Natural killer cell (primary cell): Measurements from ENCODE around the gene STAB2. TPM values are rescaled to one million over a fixed set of nuclear protein-coding genes. Genes with fewer than 3 reads are reported as not detected.

ENCODE experiments used
- ATAC-seq, 3 donors: fragments of 150-1000 bp in 2 of 3; fragments of 200-7000 bp in 1 of 3; cut with Tn5 transposase; 1 replicate in 1 of 3; 2 replicates in 2 of 3; pipeline ENCODE4 v1.10.0; 2021; ENCODE audit warnings: mild to moderate bottlenecking in 2 of 3, moderate library complexity in 2 of 3
- DNase-seq, 2 donors: peaks; one replicate each; pipeline versions ENCODE4 v3.0.0 to v3.0.0-alpha.2; 2013 to 2021; ENCODE audit warnings: mixed read lengths in 1 of 2
- H3K27ac ChIP-seq: one replicate; pipeline ENCODE4 v1.5.1; 2013; ENCODE audit warnings: mild to moderate bottlenecking, low read length
- H3K27me3 ChIP-seq: one replicate; pipeline ENCODE4 v1.6.1; 2013; ENCODE audit warnings: low read length; ENCODE audit not compliant: control insufficient read depth, insufficient read depth
- H3K36me3 ChIP-seq: one replicate; pipeline ENCODE4 v1.6.1; 2013; ENCODE audit warnings: low read length; ENCODE audit not compliant: control insufficient read depth, insufficient read depth
- H3K4me1 ChIP-seq: one replicate; pipeline ENCODE4 v1.6.1; 2013; ENCODE audit warnings: low read length; ENCODE audit not compliant: control insufficient read depth, insufficient read depth
- H3K4me3 ChIP-seq: one replicate; pipeline ENCODE4 v1.5.1; 2013; ENCODE audit warnings: low read length
- H3K9me3 ChIP-seq: one replicate; pipeline ENCODE4 v1.6.1; 2013; ENCODE audit warnings: low read length; ENCODE audit not compliant: control insufficient read depth, insufficient read depth
- H3K27ac Mint-ChIP-seq, 2 donors: one replicate each; pipeline ENCODE4 v1.8.0; 2022; ENCODE audit warnings: mild to moderate bottlenecking in 2 of 2, mixed read lengths in 2 of 2, moderate library complexity in 1 of 2
- H3K27me3 Mint-ChIP-seq, 2 donors: one replicate each; pipeline ENCODE4 v1.8.0; 2022; ENCODE audit warnings: low read depth in 2 of 2, mixed read lengths in 2 of 2
- H3K36me3 Mint-ChIP-seq: one replicate; pipeline ENCODE4 v1.8.0; 2022; ENCODE audit warnings: mixed read lengths
- H3K4me1 Mint-ChIP-seq, 2 donors: one replicate each; pipeline ENCODE4 v1.8.0; 2022; ENCODE audit warnings: mixed read lengths in 2 of 2
- H3K4me3 Mint-ChIP-seq: one replicate; pipeline ENCODE4 v1.8.0; 2022; ENCODE audit warnings: mild to moderate bottlenecking, moderate library complexity, mixed read lengths
- H3K9me3 Mint-ChIP-seq, 2 donors: one replicate each; pipeline ENCODE4 v1.8.0; 2022; ENCODE audit warnings: mixed read lengths in 2 of 2
- WGBS: methylation state at CpG from one replicate; pipeline ENCODE4 v1.1.7; 2013; ENCODE audit warnings: missing lambda C conversion rate; ENCODE audit not compliant: insufficient coverage; 5-methylcytosine and 5-hydroxymethylcytosine counted together
- intact Hi-C: fragments of 100-400 bp; cut with micrococcal nuclease; formaldehyde crosslinking; loops from one replicate; pipeline ENCODE4 v1.14.2; 2022
- total RNA-seq, 4 donors: library from RNA; stranded (reverse); fragments of 120-200 nt in 1 of 4; gene quantifications; one replicate each; pipeline versions ENCODE4 v1.2.3 to v1.2.4, GENCODE V29; 2013 to 2022
- TF ChIP-seq, protein P1 (sequence below): fragments of 200-600 bp; IDR thresholded peaks from one replicate; pipeline ENCODE4 v1.8.0; 2022; ENCODE audit warnings: antibody characterized with exemption

STAB2 gene
- total RNA-seq, 3 donors from 2014 or later (not counting 1 experiment from before 2014, with no cell fraction given), result not detected

GRCh38 chr12:103586132-103586531 is 941 bp upstream of the STAB2 start:
- Mint-ChIP-seq H3K4me3 (no peak overlapping the region), H3K36me3 (no peaks in the 10 kb centered on the region), H3K9me3 (no peaks in the 10 kb centered on the region), H3K27me3 (peaks cover 5 to 7% of the 10 kb centered on the region in 2 donors), H3K4me1 (no peaks in the 10 kb centered on the region), H3K27ac (no peak overlapping the region)
- ATAC-seq, result no peak
- no peaks in the 10 kb centered on the region for H3K27me3 ChIP-seq
- H3K27ac ChIP-seq, result no peak overlapping the region
- TF ChIP-seq, protein P1, sequence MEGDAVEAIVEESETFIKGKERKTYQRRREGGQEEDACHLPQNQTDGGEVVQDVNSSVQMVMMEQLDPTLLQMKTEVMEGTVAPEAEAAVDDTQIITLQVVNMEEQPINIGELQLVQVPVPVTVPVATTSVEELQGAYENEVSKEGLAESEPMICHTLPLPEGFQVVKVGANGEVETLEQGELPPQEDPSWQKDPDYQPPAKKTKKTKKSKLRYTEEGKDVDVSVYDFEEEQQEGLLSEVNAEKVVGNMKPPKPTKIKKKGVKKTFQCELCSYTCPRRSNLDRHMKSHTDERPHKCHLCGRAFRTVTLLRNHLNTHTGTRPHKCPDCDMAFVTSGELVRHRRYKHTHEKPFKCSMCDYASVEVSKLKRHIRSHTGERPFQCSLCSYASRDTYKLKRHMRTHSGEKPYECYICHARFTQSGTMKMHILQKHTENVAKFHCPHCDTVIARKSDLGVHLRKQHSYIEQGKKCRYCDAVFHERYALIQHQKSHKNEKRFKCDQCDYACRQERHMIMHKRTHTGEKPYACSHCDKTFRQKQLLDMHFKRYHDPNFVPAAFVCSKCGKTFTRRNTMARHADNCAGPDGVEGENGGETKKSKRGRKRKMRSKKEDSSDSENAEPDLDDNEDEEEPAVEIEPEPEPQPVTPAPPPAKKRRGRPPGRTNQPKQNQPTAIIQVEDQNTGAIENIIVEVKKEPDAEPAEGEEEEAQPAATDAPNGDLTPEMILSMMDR, result no peak
- H3K36me3 ChIP-seq, result no peaks in the 10 kb centered on the region
- no peak for DNase-seq
- no peaks in the 10 kb centered on the region for H3K4me1 ChIP-seq
- intact Hi-C loops, result no loop called here
- WGBS, result no CpG with 5 or more reads among the region's 1 CpG
- no peaks in the 10 kb centered on the region for H3K9me3 ChIP-seq
- no peak overlapping the region for H3K4me3 ChIP-seq

GRCh38 chr12:103588680-103589079 is 1.6 kb downstream of the STAB2 start:
- H3K27me3 Mint-ChIP-seq, result peaks cover 6 to 9% of the 10 kb centered on the region in 2 donors
- H3K27ac ChIP-seq, result no peak overlapping the region
- H3K9me3 Mint-ChIP-seq, result no peaks in the 10 kb centered on the region
- H3K27ac Mint-ChIP-seq, result no peak overlapping the region
- ATAC-seq (no peak), DNase-seq (no peak)
- no peaks in the 10 kb centered on the region for H3K36me3 ChIP-seq
- intact Hi-C loops, result no loop called here
- no peaks in the 10 kb centered on the region for H3K9me3 ChIP-seq
- TF ChIP-seq, protein P1, result no peak
- H3K4me3 ChIP-seq, result no peak overlapping the region
- no peak overlapping the region for H3K4me3 Mint-ChIP-seq
- H3K4me1 Mint-ChIP-seq, result no peaks in the 10 kb centered on the region
- no peaks in the 10 kb centered on the region for H3K4me1 ChIP-seq
- no peaks in the 10 kb centered on the region for H3K27me3 ChIP-seq
- H3K36me3 Mint-ChIP-seq, result no peaks in the 10 kb centered on the region

GRCh38 chr12:103589517-103589916 is 2.4 kb downstream of the STAB2 start:
- no peaks in the 10 kb centered on the region for H3K36me3 ChIP-seq
- H3K27me3 ChIP-seq, result no peaks in the 10 kb centered on the region
- H3K4me3 ChIP-seq, result no peak overlapping the region
- intact Hi-C loops, result no loop called here
- no peak for ATAC-seq
- WGBS, result no CpG with 5 or more reads among the region's 1 CpG
- Mint-ChIP-seq H3K4me1 (no peaks in the 10 kb centered on the region), H3K36me3 (no peaks in the 10 kb centered on the region), H3K9me3 (no peaks in the 10 kb centered on the region), H3K27ac (no peak overlapping the region), H3K4me3 (no peak overlapping the region), H3K27me3 (peaks cover 6 to 16% of the 10 kb centered on the region in 2 donors)
- H3K9me3 ChIP-seq, result no peaks in the 10 kb centered on the region
- H3K4me1 ChIP-seq, result no peaks in the 10 kb centered on the region
- TF ChIP-seq, protein P1, result no peak
- no peak for DNase-seq
- H3K27ac ChIP-seq, result no peak overlapping the region

DNA sequence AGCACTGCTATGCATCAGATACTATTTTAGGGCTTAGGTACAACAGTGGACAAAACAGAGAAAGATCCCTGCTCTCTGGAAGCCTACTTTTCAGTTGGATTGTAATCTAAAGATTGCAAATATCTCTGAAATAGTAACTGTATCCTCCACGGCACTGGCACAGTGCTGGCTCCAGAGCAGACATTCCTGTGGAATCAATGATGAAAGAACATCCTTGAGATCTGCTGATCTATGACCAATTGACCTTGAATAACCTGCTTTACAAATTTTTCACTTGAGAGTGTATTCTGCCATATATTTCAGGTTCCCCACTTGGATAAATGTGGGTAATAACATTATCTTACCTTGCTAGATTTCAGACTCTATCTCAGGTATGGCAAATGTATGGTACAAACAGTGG is 3.2 kb downstream of the STAB2 start:
- Mint-ChIP-seq H3K4me1 (no peaks in the 10 kb centered on the region), H3K27ac (no peak overlapping the region), H3K4me3 (no peak overlapping the region), H3K27me3 (peaks cover 6 to 16% of the 10 kb centered on the region in 2 donors), H3K9me3 (no peaks in the 10 kb centered on the region), H3K36me3 (no peaks in the 10 kb centered on the region)
- Histone ChIP-seq H3K9me3 (no peaks in the 10 kb centered on the region), H3K27me3 (no peaks in the 10 kb centered on the region), H3K4me3 (no peak overlapping the region), H3K27ac (no peak overlapping the region), H3K36me3 (no peaks in the 10 kb centered on the region), H3K4me1 (no peaks in the 10 kb centered on the region)
- TF ChIP-seq, protein P1, result no peak
- ATAC-seq, result no peak
- intact Hi-C loops, result no loop called here
- 94% methylated on average over 1 of the region's 1 CpG for WGBS
- no peak for DNase-seq
